Activated CD8-positive, alpha-beta memory T cell treated with anti-CD3 and anti-CD28 coated beads, Interleukin-2, amount 50 U/mL, for 1 hour (primary cell): ENCODE data around the gene ZNF444.

Experiments
- DNase-seq: peaks from one replicate; pipeline ENCODE4 v3.0.0-alpha.2; 2020; ENCODE audit errors: extremely low read depth

ZNF444 gene

DNA sequence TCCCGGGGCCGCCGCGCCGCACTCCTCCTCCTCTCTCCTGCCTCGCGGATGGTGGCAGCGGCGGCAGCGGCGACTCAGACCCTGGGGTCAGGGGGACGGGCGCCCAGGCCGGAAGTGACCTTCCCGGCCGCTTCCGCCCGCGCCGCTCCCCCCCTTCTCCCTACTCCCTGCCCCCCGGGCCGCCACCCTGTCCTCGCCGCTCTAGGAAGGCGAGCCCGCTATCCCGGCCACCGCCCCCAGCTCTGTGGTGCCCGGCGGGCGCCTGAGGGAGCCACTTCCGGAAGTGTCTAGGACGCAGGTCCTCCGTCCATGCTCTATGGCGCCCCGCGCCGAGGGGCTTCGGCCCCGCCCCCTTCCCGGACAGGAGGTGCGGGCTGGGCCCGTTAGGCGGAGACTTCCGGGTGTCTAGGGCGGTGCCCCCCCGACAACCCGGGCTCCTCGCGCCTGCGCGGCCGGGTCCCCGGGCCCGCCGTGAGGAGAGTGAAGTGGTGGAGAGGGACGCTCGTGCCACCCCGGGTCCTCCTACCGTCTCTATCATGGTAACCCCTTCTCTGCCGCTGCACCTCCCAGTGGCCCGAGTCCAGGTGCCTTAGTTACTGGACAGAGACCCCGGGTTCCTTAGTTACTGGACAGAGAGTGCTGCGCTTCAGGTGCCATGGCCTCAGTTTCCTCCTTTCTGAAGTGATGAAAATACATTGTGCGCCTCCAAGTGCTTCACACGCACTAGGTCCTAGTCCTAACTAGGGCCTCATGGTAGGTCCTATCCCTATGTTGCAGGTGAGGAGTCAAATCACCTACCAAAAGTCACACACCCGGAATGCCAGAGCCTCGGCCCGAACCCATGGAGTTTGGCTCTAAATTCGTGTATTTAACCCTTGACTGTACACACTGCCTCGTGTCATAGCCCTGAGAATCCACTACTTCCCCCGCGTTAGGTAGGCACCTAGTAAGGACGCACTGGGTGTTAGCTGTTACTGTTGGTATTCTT lies 19.6 kb upstream of the ZNF444 start, which contains the start of gene ZNF787:
Gene ZNF787 (minus strand): TSS at position 116 of the 988 bp plus-strand sequence. CDS start 18,078 bp downstream, outside the sequence.
- DNase-seq, result peak; percentile 86

GRCh38 chr19:56123266-56123891 lies 17.7 kb upstream of the ZNF444 start:
- no peak for DNase-seq

GRCh38 chr19:56124578-56124977 lies 16.5 kb upstream of the ZNF444 start:
- DNase-seq, result no peak

DNA sequence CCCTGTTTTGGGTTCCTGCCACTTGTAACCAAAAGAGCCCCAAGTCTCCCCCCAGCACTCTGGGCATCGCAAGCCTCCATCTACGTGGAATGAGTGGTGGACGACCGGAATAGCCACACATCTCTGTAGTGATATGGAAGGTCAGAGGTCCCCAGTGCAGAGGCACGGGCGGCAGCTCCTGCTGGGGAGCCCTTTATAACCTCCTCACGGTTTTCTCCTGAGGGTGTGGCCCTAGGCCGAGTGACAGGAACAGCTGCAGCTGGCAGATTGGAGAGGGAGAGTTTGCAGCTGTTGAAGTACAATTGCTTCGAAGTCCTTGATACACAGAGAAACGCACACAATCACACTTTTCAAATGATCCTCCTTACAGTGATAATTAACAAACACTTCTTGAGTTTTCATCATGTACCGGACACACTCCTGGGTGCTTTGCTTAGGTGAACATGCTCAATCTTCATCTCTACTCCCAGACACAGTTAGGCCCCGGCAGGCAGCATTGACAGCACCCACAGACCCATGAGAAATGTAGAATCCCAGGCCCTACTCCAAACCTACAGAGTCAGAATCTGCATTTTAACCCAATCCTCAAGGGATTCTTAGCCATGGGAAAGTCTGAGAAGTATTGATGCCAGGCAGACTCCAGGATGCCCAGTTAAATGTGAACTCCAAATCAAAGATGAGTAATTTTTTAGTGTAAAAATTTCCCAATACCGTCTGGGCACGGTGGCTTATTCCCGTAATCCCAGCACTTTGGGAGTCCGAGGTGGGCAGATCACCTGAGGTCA lies 15.1 kb upstream of the ZNF444 start:
- DNase-seq, result no peak

DNA sequence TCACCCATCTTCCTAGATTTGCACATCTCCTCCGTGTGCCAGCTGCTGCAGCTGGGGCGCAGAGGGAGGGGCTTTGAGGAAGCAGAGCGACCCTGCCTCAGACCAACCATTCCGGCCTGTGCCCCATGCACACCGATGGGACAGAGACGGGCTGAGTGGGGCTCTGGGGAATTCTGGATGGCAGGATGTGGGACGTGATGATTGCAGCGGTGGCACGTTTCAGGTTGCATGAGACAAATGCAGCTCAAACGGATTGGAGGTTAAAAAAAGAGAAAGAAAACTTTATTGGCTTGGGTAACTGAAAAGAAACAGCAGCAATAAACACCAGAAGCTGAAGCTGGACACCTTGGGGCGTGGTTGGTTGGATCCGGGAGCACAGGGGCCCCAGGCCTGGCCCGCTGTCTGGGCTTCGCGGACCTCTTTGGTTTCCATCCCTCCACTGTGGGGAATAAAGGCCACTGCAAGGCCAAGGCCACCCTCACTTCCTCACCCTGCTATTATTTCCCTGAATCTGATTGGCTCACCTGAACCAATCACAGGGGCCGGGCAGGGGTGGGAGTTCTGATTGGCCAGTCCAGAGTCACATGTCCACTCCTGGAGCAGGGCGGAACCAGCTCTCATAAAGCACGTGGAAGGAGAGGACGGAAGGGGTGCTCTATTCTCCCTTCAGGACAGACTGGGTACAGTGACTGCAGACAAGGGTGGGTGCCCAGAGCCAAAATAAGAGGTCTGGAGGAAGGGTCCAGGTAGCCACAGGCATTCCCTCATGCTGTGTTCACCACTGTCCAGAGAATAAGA lies 13.9 kb upstream of the ZNF444 start:
- no peak for DNase-seq

GRCh38 chr19:56130006-56130405 lies 11.1 kb upstream of the ZNF444 start:
- DNase-seq, result no peak

GRCh38 chr19:56131651-56132050 lies 9.4 kb upstream of the ZNF444 start:
- no peak for DNase-seq

GRCh38 chr19:56132316-56132822 lies 8.7 kb upstream of the ZNF444 start:
- DNase-seq, result no peak

GRCh38 chr19:56133858-56134653 lies 7.0 kb upstream of the ZNF444 start:
- no peak for DNase-seq

DNA sequence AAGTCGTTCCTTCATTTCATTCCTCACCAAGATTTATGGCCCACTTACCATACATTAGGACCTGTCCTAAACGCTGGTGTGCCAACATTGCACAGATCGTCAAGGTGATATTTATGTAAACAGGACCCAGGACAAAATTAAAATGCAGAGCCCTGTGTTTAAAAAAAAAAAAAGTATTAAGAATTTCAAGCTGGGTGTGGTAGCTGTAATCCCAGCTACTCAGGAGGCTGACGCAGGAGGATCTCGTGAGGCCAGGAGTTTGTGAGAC lies 6.5 kb upstream of the ZNF444 start:
- no peak for DNase-seq

DNA sequence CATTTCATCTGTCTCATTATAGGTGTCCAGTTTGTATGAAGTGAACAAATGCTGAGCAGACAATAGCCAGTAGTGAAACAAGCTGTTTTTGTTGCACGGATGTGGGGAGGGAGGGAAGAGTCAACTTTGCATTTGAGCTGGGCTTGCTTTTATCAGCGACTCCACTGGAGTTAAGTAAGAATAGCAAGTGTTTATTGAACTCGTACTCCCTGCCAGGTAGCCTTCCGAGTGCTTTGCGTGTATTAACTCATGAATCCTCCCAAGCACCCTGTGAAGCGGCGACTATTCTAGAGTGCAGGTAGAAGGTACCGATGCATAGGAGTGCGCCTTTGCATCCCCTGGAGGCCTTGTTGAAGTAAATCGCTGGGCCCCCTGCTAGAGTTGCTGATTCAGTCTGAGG lies 4.7 kb upstream of the ZNF444 start:
- DNase-seq, result no peak

GRCh38 chr19:56137405-56137804 lies 3.7 kb upstream of the ZNF444 start:
- DNase-seq, result no peak

DNA sequence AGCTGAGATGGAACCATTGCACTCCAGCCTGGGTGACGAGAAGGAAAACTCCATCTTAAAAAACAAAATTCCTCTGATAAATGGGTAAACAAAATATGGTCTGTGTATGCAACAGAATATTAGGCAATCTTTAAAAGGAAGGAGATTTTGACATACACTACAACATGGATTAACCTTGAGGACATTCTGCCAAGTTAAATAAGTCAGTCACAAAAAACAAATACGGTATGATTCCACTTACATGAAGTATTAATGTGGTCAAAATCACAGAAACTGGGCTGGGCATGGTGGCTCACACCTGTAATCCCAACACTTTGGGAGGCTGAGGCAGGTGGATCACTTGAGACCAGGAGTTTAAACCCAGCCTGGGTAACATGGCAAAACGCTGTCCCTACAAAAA lies 3.0 kb upstream of the ZNF444 start:
- no peak for DNase-seq

- DNase-seq, result no peak
Observed at GRCh38 chr19:56139847-56140582, 1.1 kb upstream of the ZNF444 start.

- no peak for DNase-seq
Observed at GRCh38 chr19:56141417-56141993, 418 bp downstream of the ZNF444 start.

GRCh38 chr19:56142087-56142787 lies 1.1 kb downstream of the ZNF444 start:
- no peak for DNase-seq

GRCh38 chr19:56142897-56143434 lies 1.9 kb downstream of the ZNF444 start:
- DNase-seq, result no peak

- no peak for DNase-seq
Observed at GRCh38 chr19:56144376-56144775, 3.3 kb downstream of the ZNF444 start.

GRCh38 chr19:56144831-56145230 lies 3.7 kb downstream of the ZNF444 start:
- no peak for DNase-seq
